Hepatocyte (in vitro differentiated cells): ENCODE data around the gene COPZ2. TPM values are rescaled to one million over a fixed set of nuclear protein-coding genes. Genes with fewer than 3 reads are reported as not detected.

Experiments
- DNase-seq: peaks from one replicate; pipeline ENCODE4 v3.0.0-alpha.2; 2016; ENCODE audit warnings: low spot score
- H2AFZ ChIP-seq: fragments of 200-600 bp; sonication (generic); 2 replicates; pipeline ENCODE4 v1.6.0; 2016; ENCODE audit warnings: antibody characterized with exemption, mild to moderate bottlenecking
- H3K27ac ChIP-seq: fragments of 200-600 bp; sonication (generic); 2 replicates; pipeline ENCODE4 v1.5.1; 2016; ENCODE audit warnings: mild to moderate bottlenecking
- H3K27me3 ChIP-seq: fragments of 200-600 bp; sonication (generic); 2 replicates; pipeline ENCODE4 v1.6.1; 2016
- H3K36me3 ChIP-seq: fragments of 200-600 bp; sonication (generic); replicated peaks from 2 replicates; pipeline ENCODE4 v1.5.1; 2016; ENCODE audit warnings: low read depth; ENCODE audit not compliant: insufficient read depth
- H3K4me1 ChIP-seq: fragments of 200-600 bp; sonication (generic); 2 replicates; pipeline ENCODE4 v1.5.1; 2016; ENCODE audit warnings: mild to moderate bottlenecking, moderate library complexity; ENCODE audit not compliant: insufficient read depth
- H3K4me2 ChIP-seq: fragments of 200-600 bp; sonication (generic); 2 replicates; pipeline ENCODE4 v1.6.0; 2016
- H3K4me3 ChIP-seq: fragments of 200-600 bp; sonication (generic); 2 replicates; pipeline ENCODE4 v1.5.1; 2016; ENCODE audit warnings: mild to moderate bottlenecking
- H3K79me2 ChIP-seq: fragments of 200-600 bp; sonication (generic); 2 replicates; pipeline ENCODE4 v1.6.0; 2017; ENCODE audit warnings: mild to moderate bottlenecking
- H3K9me2 ChIP-seq: fragments of 200-600 bp; sonication (generic); replicated peaks from 2 replicates; pipeline ENCODE4 v1.6.0; 2017; ENCODE audit warnings: mild to moderate bottlenecking; ENCODE audit not compliant: insufficient read depth
- H3K9me3 ChIP-seq: fragments of 200-600 bp; sonication (generic); 2 replicates; pipeline ENCODE4 v1.5.1; 2016; ENCODE audit warnings: low read depth, mild to moderate bottlenecking
- H4K20me1 ChIP-seq: fragments of 200-600 bp; sonication (generic); 2 replicates; pipeline ENCODE4 v1.6.0; 2016; ENCODE audit warnings: mild to moderate bottlenecking; ENCODE audit not compliant: insufficient read depth, poor library complexity, severe bottlenecking
- EZH2 ChIP-seq: fragments of 200-600 bp; sonication (generic); IDR thresholded peaks from 2 replicates; pipeline ENCODE4 v1.6.1; 2016; ENCODE audit warnings: antibody characterized with exemption, mild to moderate bottlenecking, borderline replicate concordance
- EZH2phosphoT487 ChIP-seq: fragments of 200-600 bp; sonication (generic); IDR thresholded peaks from one replicate; pipeline ENCODE4 v1.6.1; 2018; ENCODE audit warnings: antibody characterized with exemption, mild to moderate bottlenecking, low read depth, moderate library complexity; ENCODE audit not compliant: unreplicated experiment, severe bottlenecking
- WGBS: methylation state at CpG from one replicate; pipeline ENCODE4 v1.1.6; 2016; ENCODE audit warnings: low lambda C conversion rate; ENCODE audit errors: missing lambda C conversion rate; 5-methylcytosine and 5-hydroxymethylcytosine counted together
- polyA plus RNA-seq: library from polyadenylated mRNA; unstranded; fragments of >200 nt; fragmentation: Nextera tagmentation; extraction: Ambion mirVana; gene quantifications from 2 replicates; pipeline ENCODE4 v1.2.1, GENCODE V29; 2016
- total RNA-seq: library from RNA; depleted of rRNA; stranded (reverse); fragments of >200 nt; gene quantifications from 2 replicates; pipeline ENCODE4 v1.2.3, GENCODE V29; 2014
- TF ChIP-seq, protein P1 (sequence below): fragments of 200-600 bp; sonication (generic); IDR thresholded peaks from 2 replicates; pipeline ENCODE4 v1.5.1; 2016; ENCODE audit warnings: antibody characterized with exemption, mild to moderate bottlenecking; ENCODE audit not compliant: poor library complexity

COPZ2 gene
- total and polyA plus RNA-seq, 2 experiments from 2014 or later: 36.0 to 139 TPM

DNA sequence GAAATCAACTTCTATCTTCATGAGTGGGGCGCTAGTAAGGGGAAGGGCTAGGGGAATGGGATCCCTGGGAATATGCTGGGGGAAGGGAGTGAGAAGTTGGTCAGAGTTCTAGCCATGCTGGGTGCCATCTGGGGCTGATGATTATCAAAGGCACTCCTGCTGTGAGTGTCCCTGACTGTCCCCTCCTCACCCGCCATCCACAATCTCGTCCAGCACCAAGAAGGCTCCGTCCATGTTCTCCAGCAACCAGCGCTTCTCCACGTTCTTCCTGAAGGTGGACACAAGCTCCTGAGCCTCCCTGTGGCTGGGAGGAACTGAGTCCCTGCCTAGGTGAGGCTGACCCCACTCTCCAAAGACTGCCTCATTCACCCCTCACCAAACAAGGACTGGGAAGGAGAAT lies 5.6 kb downstream of the COPZ2 start:
- Histone ChIP-seq H3K4me2 (no peak overlapping the region), H3K4me1 (peaks cover 5% of the 10 kb centered on the region), H3K36me3 (no peaks in the 10 kb centered on the region), H4K20me1 (no peaks in the 10 kb centered on the region), H3K79me2 (no peaks in the 10 kb centered on the region), H3K27me3 (peaks cover 11% of the 10 kb centered on the region), H3K9me2 (no peaks in the 10 kb centered on the region), H3K4me3 (no peak overlapping the region), H3K27ac (no peak overlapping the region), H3K9me3 (no peaks in the 10 kb centered on the region), H2AFZ (no peak overlapping the region)
- 90% methylated on average over 6 of the region's 6 CpGs for WGBS
- TF ChIP-seq, protein P1, sequence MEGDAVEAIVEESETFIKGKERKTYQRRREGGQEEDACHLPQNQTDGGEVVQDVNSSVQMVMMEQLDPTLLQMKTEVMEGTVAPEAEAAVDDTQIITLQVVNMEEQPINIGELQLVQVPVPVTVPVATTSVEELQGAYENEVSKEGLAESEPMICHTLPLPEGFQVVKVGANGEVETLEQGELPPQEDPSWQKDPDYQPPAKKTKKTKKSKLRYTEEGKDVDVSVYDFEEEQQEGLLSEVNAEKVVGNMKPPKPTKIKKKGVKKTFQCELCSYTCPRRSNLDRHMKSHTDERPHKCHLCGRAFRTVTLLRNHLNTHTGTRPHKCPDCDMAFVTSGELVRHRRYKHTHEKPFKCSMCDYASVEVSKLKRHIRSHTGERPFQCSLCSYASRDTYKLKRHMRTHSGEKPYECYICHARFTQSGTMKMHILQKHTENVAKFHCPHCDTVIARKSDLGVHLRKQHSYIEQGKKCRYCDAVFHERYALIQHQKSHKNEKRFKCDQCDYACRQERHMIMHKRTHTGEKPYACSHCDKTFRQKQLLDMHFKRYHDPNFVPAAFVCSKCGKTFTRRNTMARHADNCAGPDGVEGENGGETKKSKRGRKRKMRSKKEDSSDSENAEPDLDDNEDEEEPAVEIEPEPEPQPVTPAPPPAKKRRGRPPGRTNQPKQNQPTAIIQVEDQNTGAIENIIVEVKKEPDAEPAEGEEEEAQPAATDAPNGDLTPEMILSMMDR: no peak
- no peak for TF ChIP-seq EZH2phosphoT487
- no peak for TF ChIP-seq EZH2
- DNase-seq: no peak

- no peaks in the 10 kb centered on the region for H3K79me2 ChIP-seq
- H3K4me2 ChIP-seq: no peak overlapping the region
- no peaks in the 10 kb centered on the region for H3K9me2 ChIP-seq
- no peaks in the 10 kb centered on the region for H4K20me1 ChIP-seq
- H3K4me3 ChIP-seq: no peak overlapping the region
- 81% methylated on average over 5 of the region's 5 CpGs for WGBS
- H3K36me3 ChIP-seq: no peaks in the 10 kb centered on the region
- H2AFZ ChIP-seq: no peak overlapping the region
- peaks cover 13% of the 10 kb centered on the region for H3K4me1 ChIP-seq
- no peak overlapping the region for H3K27ac ChIP-seq
- DNase-seq: no peak
- H3K27me3 ChIP-seq: no peaks in the 10 kb centered on the region
- no peaks in the 10 kb centered on the region for H3K9me3 ChIP-seq
- TF ChIP-seq, protein P1: no peak
- no peak for TF ChIP-seq EZH2
- no peak for TF ChIP-seq EZH2phosphoT487
Observed at GRCh38 chr17:48030531-48030930, 7.1 kb downstream of the COPZ2 start.

- Histone ChIP-seq H3K9me2 (no peaks in the 10 kb centered on the region), H3K4me3 (no peak overlapping the region), H4K20me1 (no peaks in the 10 kb centered on the region), H3K36me3 (no peaks in the 10 kb centered on the region), H3K27me3 (peaks cover 8% of the 10 kb centered on the region), H3K4me2 (no peak overlapping the region), H3K79me2 (no peaks in the 10 kb centered on the region), H3K27ac (no peak overlapping the region), H3K9me3 (no peaks in the 10 kb centered on the region), H2AFZ (no peak overlapping the region), H3K4me1 (peaks cover 24% of the 10 kb centered on the region)
- no peak for DNase-seq
- TF ChIP-seq, protein P1: no peak
- TF ChIP-seq EZH2phosphoT487 (no peak), EZH2 (no peak)
- 95% methylated on average over 1 of the region's 1 CpG for WGBS
Observed at GRCh38 chr17:48028736-48029135, 8.9 kb downstream of the COPZ2 start.
